Islet of Langerhans (tissue), 1 donor: ENCODE data around the gene NLGN1.
"Not testable (repeated sequence)": the region's sequence is repeated elsewhere in the genome, so short reads cannot be mapped to it uniquely, and the experiment has no call there.

Experiments
- FAIRE-seq: peaks from one replicate; lab custom pipeline; 2011; peaks lifted over from hg19 to GRCh38; lab: Jason Lieb, UNC

Gene NLGN1

GRCh38 chr3:173397161-173398110 is at the start of gene NLGN1:
TSS of gene NLGN1 (plus strand) at chr3:173397744.
- FAIRE-seq = no peak

GRCh38 chr3:173351886-173352285 is 45.7 kb upstream of the NLGN1 start:
- FAIRE-seq = no peak

- FAIRE-seq = not testable (repeated sequence)
These were observed 44.4 kb upstream of the NLGN1 start for GRCh38 chr3:173353137-173353536.

GRCh38 chr3:173354124-173354523 is 43.4 kb upstream of the NLGN1 start:
- no peak for FAIRE-seq

- peak; percentile 94 for FAIRE-seq
These were observed 25.6 kb upstream of the NLGN1 start for GRCh38 chr3:173371848-173372487.

- no peak for FAIRE-seq
These were observed 16.9 kb upstream of the NLGN1 start for GRCh38 chr3:173380681-173381080.

- not testable (repeated sequence) for FAIRE-seq
These were observed 15.6 kb upstream of the NLGN1 start for GRCh38 chr3:173381936-173382335.

- no peak for FAIRE-seq
These were observed 2.5 kb upstream of the NLGN1 start for GRCh38 chr3:173395073-173395411.

- no peak for FAIRE-seq
These were observed 1.9 kb upstream of the NLGN1 start for GRCh38 chr3:173395412-173396181.

GRCh38 chr3:173396191-173397041 is 1.1 kb upstream of the NLGN1 start:
- no peak for FAIRE-seq

GRCh38 chr3:173398111-173398479 is 551 bp downstream of the NLGN1 start:
- no peak for FAIRE-seq

GRCh38 chr3:173399044-173399443 is 1.5 kb downstream of the NLGN1 start:
- peak; percentile 85 for FAIRE-seq

GRCh38 chr3:173401369-173401768 is 3.8 kb downstream of the NLGN1 start:
- FAIRE-seq = no peak

- FAIRE-seq = no peak
These were observed 5.1 kb downstream of the NLGN1 start for GRCh38 chr3:173402656-173403055.

GRCh38 chr3:173403376-173403775 is 5.8 kb downstream of the NLGN1 start:
- peak; percentile 81 for FAIRE-seq

- FAIRE-seq = no peak
These were observed 6.6 kb downstream of the NLGN1 start for GRCh38 chr3:173404156-173404555.

GRCh38 chr3:173410436-173410835 is 12.9 kb downstream of the NLGN1 start:
- no peak for FAIRE-seq

- FAIRE-seq = no peak
These were observed 13.3 kb downstream of the NLGN1 start for GRCh38 chr3:173410849-173411248.

GRCh38 chr3:173411375-173411973 is 13.9 kb downstream of the NLGN1 start:
- peak; percentile 94 for FAIRE-seq

GRCh38 chr3:173416070-173416469 is 18.5 kb downstream of the NLGN1 start:
- no peak for FAIRE-seq

- FAIRE-seq = no peak
These were observed 31.5 kb downstream of the NLGN1 start for GRCh38 chr3:173429076-173429475.

GRCh38 chr3:173429527-173429926 is 32.0 kb downstream of the NLGN1 start:
- no peak for FAIRE-seq
